NCI-H2196 (cell line): Measurements from ENCODE around the gene GFAP.

ENCODE experiments used
- DNase-seq: peaks from one replicate; lab custom pipeline; 2025; ENCODE audit not compliant: unreplicated experiment; lab: John Stamatoyannopoulos, UW

GFAP gene

GRCh38 chr17:44867841-44868240, 47.5 kb downstream of the GFAP start:
- no peak for DNase-seq

- DNase-seq: no peak
These were observed 49.4 kb downstream of the GFAP start for GRCh38 chr17:44865931-44866330.

- peak; percentile 75 for DNase-seq
These were observed 50.1 kb downstream of the GFAP start for GRCh38 chr17:44865231-44865660.

- DNase-seq: no peak
These were observed 50.5 kb downstream of the GFAP start for GRCh38 chr17:44864831-44865230.

GRCh38 chr17:44863061-44863918, 52.0 kb downstream of the GFAP start:
- no peak for DNase-seq

- no peak for DNase-seq
These were observed 52.9 kb downstream of the GFAP start for GRCh38 chr17:44862278-44862914.

GRCh38 chr17:44859701-44860100, 55.6 kb downstream of the GFAP start:
- no peak for DNase-seq

- DNase-seq: no peak
These were observed 61.1 kb downstream of the GFAP start for GRCh38 chr17:44854192-44854591.
